Cardiac septum (tissue), 1 donor: ENCODE results near the gene WWP2. TPM values are rescaled to one million over a fixed set of nuclear protein-coding genes. Genes with fewer than 3 reads are reported as not detected.
"Not testable (repeated sequence)": the region's sequence is repeated elsewhere in the genome, so short reads cannot be mapped to it uniquely, and the experiment has no call there.

ENCODE experiments used
- DNase-seq: peaks from one replicate; pipeline ENCODE4 v3.0.0-alpha.2; 2020; ENCODE audit warnings: low spot score
- intact Hi-C: fragments of 100-400 bp; cut with DNase I; formaldehyde crosslinking; loops from one replicate; pipeline ENCODE4 v1.14.0; 2022
- total RNA-seq: library from RNA; stranded (reverse); fragmentation: NEBNext Ultra II Directional; extraction: Animal tissue kit (Norgen Biotek cat#: 25700); gene quantifications from one replicate; pipeline ENCODE4 v1.2.1, GENCODE V29; 2021
- donor health status: DM: no; HTN: no; CAD: no.

The WWP2 gene
- total RNA-seq, 1 donor from 2014 or later = 23.8 TPM

- DNase-seq = no peak
- intact Hi-C loops = no loop called here
These were observed 19.0 kb downstream of the WWP2 start for GRCh38 chr16:69781118-69781517.

GRCh38 chr16:69784586-69784985 lies 22.5 kb downstream of the WWP2 start:
- DNase-seq = no peak
- intact Hi-C loops = no loop called here

GRCh38 chr16:69787883-69788282 lies 25.8 kb downstream of the WWP2 start:
- no peak for DNase-seq
- intact Hi-C loops = no loop called here

- intact Hi-C loops, DNase-seq: not testable (repeated sequence)
These were observed 29.3 kb downstream of the WWP2 start for GRCh38 chr16:69791391-69791847.

GRCh38 chr16:69793526-69793925 lies 31.4 kb downstream of the WWP2 start:
- no peak for DNase-seq
- intact Hi-C loops = no loop called here

GRCh38 chr16:69794486-69794885 lies 32.4 kb downstream of the WWP2 start:
- DNase-seq = no peak
- intact Hi-C loops = no loop called here

GRCh38 chr16:69796285-69797118 lies 34.4 kb downstream of the WWP2 start:
- DNase-seq = no peak
- intact Hi-C loops = loop anchor here (1.0 to 5.0 kb wide), 2 partner anchors 61 to 134 kb away; no protein-coding TSS in a partner anchor

GRCh38 chr16:69798466-69798865 lies 36.3 kb downstream of the WWP2 start:
- DNase-seq = no peak
- intact Hi-C loops = loop anchor here (5.0 kb wide), 1 partner anchor 59 kb away; no protein-coding TSS in a partner anchor

GRCh38 chr16:69799611-69800031 lies 37.5 kb downstream of the WWP2 start:
- DNase-seq = no peak
- intact Hi-C loops = loop anchor here (5.0 kb wide), 1 partner anchor 58 kb away; no protein-coding TSS in a partner anchor

- DNase-seq = no peak
- intact Hi-C loops = no loop called here
These were observed 42.2 kb downstream of the WWP2 start for GRCh38 chr16:69804297-69804696.

- intact Hi-C loops, DNase-seq: not testable (repeated sequence)
These were observed 44.6 kb downstream of the WWP2 start for GRCh38 chr16:69806776-69807175.

- no peak for DNase-seq
- intact Hi-C loops = no loop called here
These were observed 50.5 kb downstream of the WWP2 start for GRCh38 chr16:69812688-69813014.

GRCh38 chr16:69814078-69814477 lies 51.9 kb downstream of the WWP2 start:
- intact Hi-C loops = no loop called here
- no peak for DNase-seq

GRCh38 chr16:69814561-69814960 lies 52.4 kb downstream of the WWP2 start:
- intact Hi-C loops = no loop called here
- no peak for DNase-seq

GRCh38 chr16:69815216-69815883 lies 53.2 kb downstream of the WWP2 start:
- intact Hi-C loops, DNase-seq: not testable (repeated sequence)

- DNase-seq = no peak
- intact Hi-C loops = no loop called here
These were observed 54.9 kb downstream of the WWP2 start for GRCh38 chr16:69816996-69817395.

- no peak for DNase-seq
- intact Hi-C loops = no loop called here
These were observed 56.9 kb downstream of the WWP2 start for GRCh38 chr16:69818891-69819545.

GRCh38 chr16:69820926-69821541 lies 58.9 kb downstream of the WWP2 start:
- intact Hi-C loops = no loop called here
- DNase-seq = no peak

GRCh38 chr16:69821844-69822173 lies 59.7 kb downstream of the WWP2 start:
- intact Hi-C loops = no loop called here
- DNase-seq = no peak
